Tibial nerve (tissue), 3 donors: ENCODE measurements around the gene SRRM2.

Source experiments
- CTCF ChIP-seq, 5 experiments: fragments of 200-600 bp in 3 of 5; fragments of 450-650 bp in 2 of 5; sonication (generic) in 3 of 5; IDR thresholded peaks; one replicate each; pipeline ENCODE4 v1.5.1; 2016 to 2019; ENCODE audit warnings: antibody characterized with exemption in 5 of 5, mild to moderate bottlenecking in 3 of 5, moderate library complexity in 2 of 5
- POLR2A ChIP-seq, 2 donors: fragments of 450-650 bp; IDR thresholded peaks; one replicate each; pipeline ENCODE4 v1.6.1; 2017; ENCODE audit warnings: antibody characterized with exemption in 2 of 2, mild to moderate bottlenecking in 2 of 2, moderate library complexity in 2 of 2

GRCh38 chr16:2786826-2787151 is 34.4 kb downstream of the SRRM2 start:
- TF ChIP-seq CTCF (IDR thresholded peaks at IDR 0.05) (no peak), POLR2A (IDR thresholded peaks at IDR 0.05) (no peak)
